Astrocyte (in vitro differentiated cells and primary cell): ENCODE results near the gene PSD4. TPM values are rescaled to one million over a fixed set of nuclear protein-coding genes. Genes with fewer than 3 reads are reported as not detected.

Experiments
- DNase-seq: peaks from one replicate; pipeline ENCODE4 v3.0.0-alpha.2; 2010; ENCODE audit warnings: low read depth
- FAIRE-seq: peaks from 2 replicates; lab custom pipeline; 2011; peaks lifted over from hg19 to GRCh38; lab: Jason Lieb, UNC
- H2AFZ ChIP-seq: 2 replicates; pipeline ENCODE4 v1.6.0; 2012; ENCODE audit warnings: low read depth, low read length, inconsistent platforms
- H3K27ac ChIP-seq: 2 replicates; pipeline ENCODE4 v1.5.1; 2011; ENCODE audit warnings: low read depth, low read length, inconsistent platforms
- H3K27me3 ChIP-seq: 2 replicates; pipeline ENCODE4 v1.6.0; 2011; ENCODE audit warnings: low read length, inconsistent platforms; ENCODE audit not compliant: insufficient read depth
- H3K36me3 ChIP-seq: 2 replicates; pipeline ENCODE4 v1.5.1; 2011; ENCODE audit warnings: low read length, inconsistent platforms; ENCODE audit not compliant: insufficient read depth
- H3K4me1 ChIP-seq: 2 replicates; pipeline ENCODE4 v1.5.1; 2011; ENCODE audit warnings: low read length, inconsistent platforms; ENCODE audit not compliant: insufficient read depth
- H3K4me2 ChIP-seq: 2 replicates; pipeline ENCODE4 v1.6.0; 2012; ENCODE audit warnings: low read length, inconsistent platforms
- H3K4me3 ChIP-seq: 2 replicates; pipeline ENCODE4 v1.5.1; 2011; ENCODE audit warnings: low read depth, mild to moderate bottlenecking, low read length, inconsistent platforms; ENCODE audit not compliant: insufficient read depth
- H3K79me2 ChIP-seq: 2 replicates; pipeline ENCODE4 v1.6.0; 2012; ENCODE audit warnings: mild to moderate bottlenecking, low read length, inconsistent platforms; ENCODE audit not compliant: insufficient read depth
- H3K9ac ChIP-seq: 2 replicates; pipeline ENCODE4 v1.6.0; 2012; ENCODE audit warnings: mild to moderate bottlenecking, low read length, inconsistent platforms
- H3K9me3 ChIP-seq: 2 replicates; pipeline ENCODE4 v1.5.1; 2012; ENCODE audit warnings: low read depth, mild to moderate bottlenecking, low read length, inconsistent platforms; ENCODE audit not compliant: insufficient read depth
- H4K20me1 ChIP-seq: 2 replicates; pipeline ENCODE4 v1.6.0; 2012; ENCODE audit warnings: low read length, inconsistent platforms; ENCODE audit not compliant: insufficient read depth
- H3K27ac Mint-ChIP-seq: one replicate; pipeline ENCODE4 v1.8.0; 2021; ENCODE audit warnings: mild to moderate bottlenecking, mixed read lengths; ENCODE audit not compliant: unreplicated experiment
- H3K27me3 Mint-ChIP-seq: one replicate; pipeline ENCODE4 v1.8.0; 2021; ENCODE audit warnings: low read depth, mixed read lengths; ENCODE audit not compliant: unreplicated experiment
- H3K36me3 Mint-ChIP-seq: one replicate; pipeline ENCODE4 v1.8.0; 2021; ENCODE audit warnings: low read depth, mixed read lengths; ENCODE audit not compliant: unreplicated experiment
- H3K4me1 Mint-ChIP-seq: one replicate; pipeline ENCODE4 v1.8.0; 2021; ENCODE audit warnings: low read depth, mixed read lengths; ENCODE audit not compliant: unreplicated experiment
- H3K4me3 Mint-ChIP-seq: one replicate; pipeline ENCODE4 v1.8.0; 2021; ENCODE audit warnings: mild to moderate bottlenecking, moderate library complexity, mixed read lengths; ENCODE audit not compliant: unreplicated experiment
- H3K9me3 Mint-ChIP-seq: one replicate; pipeline ENCODE4 v1.8.0; 2021; ENCODE audit warnings: mild to moderate bottlenecking, mixed read lengths; ENCODE audit not compliant: unreplicated experiment
- CTCF ChIP-seq: IDR thresholded peaks from 2 replicates; pipeline ENCODE4 v1.5.1; 2011; ENCODE audit warnings: low read depth, mild to moderate bottlenecking, inconsistent platforms, low read length, moderate library complexity; ENCODE audit not compliant: insufficient read depth
- EZH2 ChIP-seq: IDR thresholded peaks from 2 replicates; pipeline ENCODE4 v1.6.1; 2012; ENCODE audit warnings: mild to moderate bottlenecking, low read length, inconsistent platforms; ENCODE audit not compliant: insufficient read depth
- total RNA-seq: library from RNA; stranded (reverse); gene quantifications from 2 replicates; pipeline ENCODE4 v1.2.1, GENCODE V29; 2021

PSD4 gene
- total RNA-seq, 1 donor from 2014 or later, result 4.0 TPM

DNA sequence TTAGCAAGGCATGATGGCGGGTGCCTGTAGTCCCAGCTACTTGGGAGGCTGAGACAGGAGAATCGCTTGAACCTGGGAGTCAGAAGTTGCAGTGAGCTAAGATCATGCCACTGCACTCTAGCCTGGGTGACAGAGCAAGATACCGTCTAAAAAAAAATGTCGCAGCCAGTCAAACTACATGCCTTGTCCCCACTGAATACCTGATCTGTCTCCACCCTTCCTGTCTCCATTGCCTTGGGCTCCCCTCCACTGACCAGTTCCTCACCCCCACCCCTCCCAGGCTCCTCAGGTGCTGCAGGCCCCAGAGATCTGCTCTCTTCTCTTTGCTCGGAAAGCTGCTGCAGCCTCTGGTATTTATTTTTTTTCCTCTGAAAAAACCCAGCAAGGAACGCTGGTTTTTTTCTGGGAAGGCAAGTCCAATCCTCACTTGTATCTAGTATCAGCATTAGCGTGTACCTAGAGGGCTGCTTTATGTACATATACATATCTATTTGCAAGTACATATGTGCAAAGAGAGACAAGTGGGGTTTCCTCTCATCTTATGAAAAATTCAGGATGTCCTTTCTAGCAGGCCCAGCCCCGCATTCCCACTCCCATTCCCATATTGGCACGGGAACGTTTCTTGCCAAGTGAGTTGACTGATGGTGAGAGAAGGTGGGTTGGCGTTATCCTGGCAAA lies 4.4 kb downstream of the PSD4 start:
- TF ChIP-seq CTCF, result no peak
- no peak for TF ChIP-seq EZH2
- peaks cover 22% of the 10 kb centered on the region for H3K27me3 Mint-ChIP-seq
- H2AFZ ChIP-seq, result no peak overlapping the region
- FAIRE-seq (no peak), DNase-seq (no peak)
- peaks cover 12% of the 10 kb centered on the region for H3K4me1 Mint-ChIP-seq
- no peak overlapping the region for H3K4me2 ChIP-seq
- H3K79me2 ChIP-seq, result no peaks in the 10 kb centered on the region
- no peaks in the 10 kb centered on the region for H3K36me3 Mint-ChIP-seq
- H3K9ac ChIP-seq, result no peak overlapping the region
- no peaks in the 10 kb centered on the region for H3K9me3 Mint-ChIP-seq
- no peaks in the 10 kb centered on the region for H3K36me3 ChIP-seq
- H3K27me3 ChIP-seq, result no peaks in the 10 kb centered on the region
- no peaks in the 10 kb centered on the region for H3K9me3 ChIP-seq
- H3K4me1 ChIP-seq, result no peaks in the 10 kb centered on the region
- no peak overlapping the region for H3K4me3 ChIP-seq
- no peak overlapping the region for H3K27ac Mint-ChIP-seq
- H3K4me3 Mint-ChIP-seq, result no peak overlapping the region
- H4K20me1 ChIP-seq, result no peaks in the 10 kb centered on the region
- H3K27ac ChIP-seq, result no peak overlapping the region

DNA sequence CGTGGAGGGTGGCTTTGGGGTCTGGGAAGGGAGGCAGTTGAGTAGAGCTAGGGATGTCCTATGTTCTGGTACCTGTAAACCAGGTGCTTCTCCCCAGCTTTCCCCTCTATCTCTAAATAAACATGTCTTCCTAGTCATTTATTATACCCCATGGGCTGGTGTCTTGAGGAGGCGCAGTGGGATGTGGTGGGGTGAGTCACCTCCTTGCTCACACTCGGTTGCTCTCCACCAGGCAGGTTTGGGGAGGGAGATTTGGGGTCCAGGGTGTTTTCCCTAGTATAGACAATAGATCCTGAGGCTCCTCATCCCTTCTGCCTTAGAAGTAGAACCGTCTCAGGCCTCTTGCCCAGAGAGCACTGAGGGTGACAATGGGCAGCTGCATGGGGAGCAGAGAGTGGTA lies 5.1 kb downstream of the PSD4 start:
- Mint-ChIP-seq H3K4me1 (peaks cover 12% of the 10 kb centered on the region), H3K27me3 (peaks cover 25% of the 10 kb centered on the region), H3K36me3 (no peaks in the 10 kb centered on the region), H3K9me3 (no peaks in the 10 kb centered on the region), H3K27ac (no peak overlapping the region), H3K4me3 (no peak overlapping the region)
- H3K4me3 ChIP-seq, result no peak overlapping the region
- no peaks in the 10 kb centered on the region for H3K79me2 ChIP-seq
- no peaks in the 10 kb centered on the region for H3K9me3 ChIP-seq
- TF ChIP-seq EZH2, result no peak
- no peak for TF ChIP-seq CTCF
- H3K4me2 ChIP-seq, result no peak overlapping the region
- no peak overlapping the region for H3K9ac ChIP-seq
- H2AFZ ChIP-seq, result no peak overlapping the region
- FAIRE-seq, result no peak
- no peaks in the 10 kb centered on the region for H3K4me1 ChIP-seq
- no peak for DNase-seq
- no peaks in the 10 kb centered on the region for H4K20me1 ChIP-seq
- no peak overlapping the region for H3K27ac ChIP-seq
- no peaks in the 10 kb centered on the region for H3K36me3 ChIP-seq
- H3K27me3 ChIP-seq, result no peaks in the 10 kb centered on the region

DNA sequence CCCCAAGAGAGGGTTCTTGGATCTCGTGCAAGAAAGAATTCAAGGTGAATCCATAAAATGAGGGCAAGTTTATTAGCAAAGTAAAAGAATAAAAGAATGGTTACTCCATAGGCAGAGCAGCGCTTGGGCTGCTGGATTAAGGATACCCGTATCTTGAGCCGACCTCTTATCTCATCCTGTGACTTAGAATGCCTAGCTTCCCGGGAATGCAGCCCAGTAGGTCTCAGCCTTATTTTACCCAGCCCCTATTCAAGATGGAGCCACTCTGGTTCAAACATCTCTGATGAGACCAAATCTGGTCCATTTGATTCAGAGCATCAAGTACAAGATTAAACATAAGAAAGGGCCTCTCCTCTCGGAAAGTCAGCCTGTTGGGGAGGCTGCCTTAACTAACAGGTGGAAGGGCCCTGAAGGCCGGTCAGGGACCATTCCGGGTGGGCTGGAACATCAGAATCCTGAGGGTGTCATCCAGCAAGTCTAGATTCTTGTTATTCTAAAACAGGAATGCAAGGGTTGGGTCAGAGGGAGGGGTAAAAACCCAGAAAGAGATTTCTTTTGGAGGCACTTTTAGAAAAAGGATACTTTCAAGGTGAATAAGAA lies 5.8 kb downstream of the PSD4 start:
- Histone ChIP-seq H2AFZ (no peak overlapping the region), H3K4me3 (no peak overlapping the region), H3K79me2 (no peaks in the 10 kb centered on the region), H3K9me3 (no peaks in the 10 kb centered on the region), H3K9ac (no peak overlapping the region), H3K4me2 (no peak overlapping the region), H3K36me3 (no peaks in the 10 kb centered on the region), H3K27ac (no peak overlapping the region), H4K20me1 (no peaks in the 10 kb centered on the region), H3K4me1 (no peaks in the 10 kb centered on the region), H3K27me3 (no peaks in the 10 kb centered on the region)
- peaks cover 26% of the 10 kb centered on the region for H3K27me3 Mint-ChIP-seq
- H3K27ac Mint-ChIP-seq, result no peak overlapping the region
- no peaks in the 10 kb centered on the region for H3K36me3 Mint-ChIP-seq
- no peak for FAIRE-seq
- H3K4me1 Mint-ChIP-seq, result peaks cover 12% of the 10 kb centered on the region
- no peaks in the 10 kb centered on the region for H3K9me3 Mint-ChIP-seq
- no peak for TF ChIP-seq CTCF
- TF ChIP-seq EZH2, result no peak
- DNase-seq, result no peak
- H3K4me3 Mint-ChIP-seq, result no peak overlapping the region
